NCI-H1930 (cell line): ENCODE results near the gene CFAP54.
"Not testable (repeated sequence)": the region's sequence is repeated elsewhere in the genome, so short reads cannot be mapped to it uniquely, and the experiment has no call there.

Experiments used
- DNase-seq, 2 experiments: peaks; one replicate each; lab custom pipeline; 2025; lab: John Stamatoyannopoulos, UW

CFAP54 gene, protein sequence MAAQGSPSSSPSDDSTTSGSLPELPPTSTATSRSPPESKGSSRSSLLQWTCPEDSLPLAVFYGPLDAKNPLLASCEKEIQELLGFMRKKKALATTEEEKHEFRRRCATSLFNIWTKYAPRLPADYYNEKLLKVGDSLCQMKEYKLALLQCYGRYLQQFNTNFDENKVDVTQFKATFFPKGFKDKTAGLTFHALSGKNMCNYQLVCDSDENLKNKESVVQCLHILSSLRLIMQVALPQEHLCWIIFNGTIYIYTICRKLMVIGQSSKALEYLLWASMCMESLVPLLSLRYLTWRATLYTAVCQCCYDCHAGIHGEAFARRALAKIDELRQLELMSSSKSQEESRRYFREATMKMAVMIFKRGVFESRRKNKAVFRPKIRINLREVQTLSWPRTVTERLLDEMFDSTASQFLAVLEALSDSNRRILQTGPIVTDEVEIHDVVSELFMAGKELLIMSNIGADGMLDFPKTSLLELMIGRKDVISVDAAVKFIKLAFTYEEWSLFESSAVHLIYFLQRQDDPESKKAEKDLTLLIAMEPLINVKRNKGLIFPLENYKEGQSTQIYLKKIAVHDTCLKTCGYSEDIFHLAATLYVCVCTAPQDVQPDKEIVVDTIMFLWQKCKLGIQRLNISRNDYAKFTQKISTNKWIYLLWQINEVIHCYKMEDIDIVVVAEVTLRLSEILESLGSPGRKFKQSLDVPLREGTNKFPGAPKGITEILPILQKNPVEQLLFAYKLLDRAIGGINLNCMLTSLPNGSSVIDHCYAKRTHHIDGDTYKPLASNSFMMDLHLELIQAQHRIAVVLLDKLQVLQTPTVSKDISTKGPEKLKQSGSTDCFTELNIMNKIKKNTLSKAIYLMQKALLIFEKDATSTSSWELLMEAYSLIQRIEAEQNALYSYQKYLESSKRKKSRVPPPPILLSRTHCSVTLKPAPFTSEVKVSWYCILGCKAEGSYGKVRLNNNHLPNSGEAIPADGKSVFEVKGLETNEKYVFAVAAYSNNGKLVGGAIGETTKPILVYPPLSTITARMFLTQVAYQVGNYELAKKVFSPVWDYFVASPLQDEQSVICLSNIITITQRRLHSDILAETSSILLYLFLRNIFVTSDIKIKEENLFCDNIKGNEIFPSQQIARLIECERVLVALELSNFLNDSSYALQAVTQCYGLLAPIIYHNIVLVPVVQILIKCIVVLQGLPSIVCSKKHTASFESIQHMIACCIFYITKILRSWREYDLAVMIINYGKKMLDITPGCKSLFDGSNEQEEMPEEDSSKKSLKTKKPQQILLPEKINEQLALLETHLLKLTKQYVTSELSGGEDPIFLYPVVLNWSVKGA (N-terminal part only)

DNA sequence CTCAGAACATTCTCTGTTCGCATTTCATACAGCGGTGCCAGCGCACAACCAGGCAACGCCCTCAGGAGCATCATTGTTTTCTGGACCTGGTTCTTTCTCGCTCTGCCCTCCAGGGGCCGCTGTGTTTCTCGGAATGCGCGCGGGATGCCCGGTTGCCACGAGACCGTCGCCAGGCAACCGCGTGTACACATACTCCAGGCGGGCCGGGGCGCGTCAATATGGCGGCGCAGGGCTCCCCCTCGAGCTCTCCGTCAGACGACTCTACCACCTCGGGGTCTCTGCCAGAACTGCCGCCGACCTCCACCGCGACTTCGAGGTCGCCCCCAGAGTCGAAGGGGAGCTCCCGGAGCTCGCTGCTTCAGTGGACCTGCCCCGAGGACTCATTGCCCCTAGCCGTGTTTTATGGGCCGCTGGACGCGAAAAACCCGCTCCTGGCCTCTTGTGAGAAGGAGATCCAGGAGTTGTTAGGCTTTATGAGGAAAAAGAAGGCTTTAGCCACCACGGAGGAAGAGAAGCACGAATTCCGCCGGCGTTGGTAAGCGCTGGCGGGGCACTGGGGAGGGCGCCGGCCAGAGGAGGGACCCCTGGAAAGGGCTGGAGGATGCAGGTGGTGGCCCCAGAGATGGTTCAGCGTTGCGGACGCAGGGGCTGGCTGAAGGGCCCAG is at the start of gene CFAP54:
Gene CFAP54, plus strand, starts transcription at position 186 of the 665 bp plus-strand sequence. Its CDS starts 33 bp downstream, at position 219.
- DNase-seq: peak; percentile 89 to 95

DNA sequence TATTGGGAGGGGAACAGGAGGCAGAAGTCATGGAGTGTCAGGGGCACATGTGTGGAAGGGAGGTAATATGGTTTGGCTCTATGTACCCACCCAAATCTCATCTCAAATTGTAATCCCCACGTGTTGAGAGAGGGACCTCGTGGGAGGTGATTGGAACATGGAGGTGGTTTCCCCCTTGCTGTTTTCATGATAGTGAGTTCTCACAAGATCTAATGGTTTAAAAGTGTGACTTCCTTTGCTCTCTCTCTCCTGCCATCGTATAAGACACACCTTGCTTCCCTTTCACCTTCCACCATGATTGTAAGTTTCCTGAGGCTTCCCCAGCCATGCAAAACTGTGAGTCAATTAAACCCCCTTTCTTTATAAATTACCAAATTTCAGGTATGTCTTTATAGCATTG is 47.6 kb upstream of the CFAP54 start:
- no peak for DNase-seq

DNA sequence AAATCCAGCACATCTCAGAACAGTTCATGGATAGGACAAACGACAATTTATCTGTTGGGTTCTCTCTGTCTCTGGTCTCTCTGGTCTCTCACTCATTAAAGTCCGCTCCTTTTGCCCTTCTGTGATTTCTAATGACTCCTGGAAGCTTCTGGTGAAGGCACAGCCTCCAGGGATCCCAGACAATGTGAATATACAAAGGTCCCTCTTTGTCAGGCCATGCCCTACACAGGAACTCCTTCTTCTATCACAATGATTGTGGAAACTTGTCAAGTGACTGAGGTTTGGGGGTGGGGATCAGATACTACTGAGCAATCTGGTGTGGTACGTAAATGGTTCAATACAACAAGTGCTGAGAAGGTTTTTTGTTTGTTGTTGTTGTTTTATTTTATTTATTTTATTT is 46.5 kb upstream of the CFAP54 start:
- DNase-seq: no peak

DNA sequence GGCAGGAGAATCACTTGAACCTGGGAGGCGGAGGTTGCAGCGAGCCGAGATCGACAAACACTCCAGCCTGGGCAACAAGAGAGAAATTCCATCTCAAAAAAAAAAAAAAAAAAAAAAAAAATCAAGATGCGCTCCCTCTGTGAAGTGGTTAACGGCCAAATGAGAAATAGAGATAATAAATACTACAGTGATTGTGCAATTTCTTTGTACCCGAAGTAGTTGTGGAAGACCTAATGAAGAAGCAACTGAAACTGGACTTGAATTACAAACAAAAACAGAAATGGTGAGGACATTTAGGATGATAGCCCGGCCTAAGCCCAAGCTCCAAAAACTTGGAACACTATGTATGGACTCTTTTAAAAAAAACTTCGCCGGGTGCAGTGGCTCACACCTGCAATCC is 45.0 kb upstream of the CFAP54 start:
- no peak for DNase-seq

DNA sequence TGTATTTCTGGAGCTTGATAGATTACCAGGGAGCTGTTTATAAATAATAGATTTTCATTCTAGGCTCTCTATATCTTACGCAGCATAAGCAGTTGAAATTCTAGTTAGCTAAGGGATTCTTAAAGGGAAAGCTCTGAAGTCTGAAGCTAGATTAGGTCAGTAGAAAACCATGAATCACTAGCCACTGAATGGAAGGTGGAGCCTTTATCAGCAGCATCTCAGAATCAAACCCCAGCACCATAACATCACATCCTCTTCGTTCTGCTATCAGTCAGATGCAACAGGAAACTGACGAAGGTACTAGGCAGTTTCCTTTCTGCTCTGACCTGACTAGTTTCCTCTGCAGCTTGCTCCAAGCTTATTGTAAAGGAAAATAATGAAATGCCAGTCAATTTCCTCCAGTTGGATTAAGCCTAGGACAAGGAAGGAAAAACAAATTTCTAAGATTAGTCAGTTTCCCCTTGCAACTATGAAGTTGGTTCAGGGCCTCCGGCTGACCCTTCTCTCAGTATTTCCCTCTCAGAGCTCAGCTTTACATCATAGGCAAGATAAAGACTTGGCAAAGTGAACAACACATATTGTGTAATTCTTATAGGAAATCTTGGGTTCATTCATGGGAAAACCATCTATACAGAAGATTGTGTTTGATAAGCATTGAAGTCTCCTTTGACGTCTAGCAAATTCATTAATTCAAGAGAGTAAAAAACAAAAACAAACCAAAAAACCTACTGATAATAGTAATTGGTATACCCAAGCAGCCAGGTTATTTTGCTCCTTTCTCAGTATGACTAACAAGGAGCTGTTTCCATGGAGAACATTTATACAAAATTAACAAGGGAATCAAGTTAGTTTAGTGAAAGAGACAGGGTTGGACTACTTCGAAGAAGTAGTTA is 43.4 kb upstream of the CFAP54 start:
- no peak for DNase-seq

DNA sequence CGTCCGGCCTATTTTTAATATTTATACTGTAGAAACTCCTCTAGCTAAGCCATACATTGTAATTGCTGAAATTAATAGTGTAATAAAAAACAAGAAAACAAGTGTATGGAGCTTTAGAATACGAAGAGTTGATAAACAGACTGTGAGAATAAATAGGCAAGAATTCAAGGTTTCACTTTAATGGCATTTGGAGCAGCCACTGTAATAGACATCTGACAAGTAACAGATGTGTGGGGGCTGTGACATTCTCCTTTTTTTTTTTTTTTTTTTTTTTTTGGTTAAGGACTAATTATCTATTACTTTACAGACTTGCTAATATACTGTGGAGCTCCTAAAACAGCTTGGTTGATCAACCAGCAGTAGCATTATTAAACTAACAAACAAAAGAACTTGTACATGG is 42.1 kb upstream of the CFAP54 start:
- DNase-seq: no peak

DNA sequence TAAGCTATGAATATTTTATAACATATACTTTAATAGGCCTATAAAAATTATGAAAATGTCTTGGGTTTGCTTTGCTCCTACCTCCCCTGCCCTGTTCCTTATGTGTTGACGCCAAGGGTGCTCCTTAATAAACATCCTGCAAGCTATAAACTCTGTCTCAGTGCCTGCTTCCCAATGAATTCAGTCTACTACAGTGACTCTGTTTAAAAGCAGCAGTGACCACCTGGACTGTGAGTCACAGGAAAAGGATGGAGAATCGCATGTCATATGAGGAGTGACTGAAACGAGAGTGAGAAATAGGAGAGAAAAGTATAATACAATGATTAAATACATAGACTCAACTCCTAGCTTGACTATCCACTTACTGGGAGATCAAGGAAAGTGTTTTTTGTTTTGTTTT is 41.1 kb upstream of the CFAP54 start:
- DNase-seq: no peak

DNA sequence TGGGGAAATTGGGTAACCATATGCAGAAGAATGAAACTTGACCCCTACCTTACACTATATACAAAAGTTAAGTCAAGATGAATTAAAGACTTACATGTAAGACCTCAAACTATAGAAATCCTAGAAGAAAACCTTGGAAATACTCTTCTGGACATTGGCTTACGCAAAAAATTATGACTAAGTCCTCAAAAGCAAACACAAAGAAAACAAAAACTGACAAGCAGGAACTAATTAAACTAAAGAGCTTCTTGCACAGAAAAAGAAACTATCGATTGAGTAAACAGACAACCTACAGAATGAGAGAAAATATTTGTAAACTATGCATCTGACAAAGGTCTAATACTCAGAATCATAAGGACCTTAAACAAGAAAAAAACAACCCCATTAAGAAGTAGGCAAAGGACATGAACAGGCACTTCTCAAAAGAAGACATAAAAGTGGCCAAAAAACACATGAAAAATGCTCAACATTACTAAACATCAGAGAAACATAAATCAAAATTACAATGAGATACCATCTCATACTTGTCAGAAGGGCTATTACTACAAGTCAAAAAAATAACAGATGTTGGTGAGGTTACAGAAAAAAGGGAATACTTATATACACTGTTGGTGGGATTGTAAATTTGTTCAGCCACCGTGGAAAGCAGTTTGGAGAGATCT is 37.0 kb upstream of the CFAP54 start:
- no peak for DNase-seq

DNA sequence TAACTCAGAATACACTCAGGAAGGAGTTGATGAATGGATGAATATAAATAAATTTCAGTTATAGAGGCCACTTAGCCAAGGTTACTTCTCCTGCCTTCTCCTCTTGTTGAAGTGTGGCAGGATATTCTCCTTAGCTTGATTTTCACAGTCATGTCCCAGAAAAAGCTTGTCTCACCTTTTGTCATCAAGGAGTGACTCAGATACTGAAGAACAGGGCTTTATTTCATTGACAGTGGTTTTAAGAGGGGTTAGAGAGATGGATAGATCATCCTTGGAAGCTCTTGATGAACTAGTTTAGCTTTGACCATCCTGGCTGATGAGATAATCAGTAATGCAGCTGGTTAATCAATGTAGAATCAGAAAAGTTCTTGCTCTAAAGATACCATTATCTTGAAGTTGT is 35.0 kb upstream of the CFAP54 start:
- DNase-seq: no peak

DNA sequence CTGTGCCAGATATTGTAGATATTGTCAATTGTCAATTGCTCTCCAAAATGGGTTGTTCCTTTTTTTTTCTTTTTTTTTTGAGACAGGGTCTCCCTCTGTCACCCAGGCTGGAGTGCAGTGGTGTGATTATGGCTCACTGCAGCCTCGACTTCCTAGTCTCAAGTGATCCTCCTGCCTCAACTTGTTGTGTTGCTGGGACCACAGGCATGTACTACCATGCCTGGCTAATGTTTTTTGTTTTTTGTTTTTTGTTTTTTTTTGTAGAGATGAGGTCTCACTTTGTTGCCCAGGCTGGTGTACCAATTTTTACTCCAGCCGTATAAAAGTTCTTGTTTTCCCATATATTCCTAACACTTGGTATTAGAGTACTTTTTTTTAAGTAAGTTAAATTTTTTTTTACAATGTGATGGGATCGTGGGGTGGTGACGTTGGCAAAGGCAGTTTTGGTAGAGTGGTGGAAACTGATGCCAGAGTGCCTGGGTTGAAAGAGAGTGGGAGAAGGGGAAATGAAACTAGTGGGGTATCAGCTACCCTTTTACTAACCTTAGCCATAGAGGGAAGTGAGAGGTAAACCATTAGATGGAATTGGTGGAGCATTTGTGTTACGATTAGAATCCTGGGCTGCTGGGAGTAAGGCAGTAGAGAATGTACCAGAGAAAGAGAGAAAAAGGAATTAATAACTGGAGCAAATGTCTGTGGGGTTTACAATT is 33.0 kb upstream of the CFAP54 start:
- DNase-seq: no peak

DNA sequence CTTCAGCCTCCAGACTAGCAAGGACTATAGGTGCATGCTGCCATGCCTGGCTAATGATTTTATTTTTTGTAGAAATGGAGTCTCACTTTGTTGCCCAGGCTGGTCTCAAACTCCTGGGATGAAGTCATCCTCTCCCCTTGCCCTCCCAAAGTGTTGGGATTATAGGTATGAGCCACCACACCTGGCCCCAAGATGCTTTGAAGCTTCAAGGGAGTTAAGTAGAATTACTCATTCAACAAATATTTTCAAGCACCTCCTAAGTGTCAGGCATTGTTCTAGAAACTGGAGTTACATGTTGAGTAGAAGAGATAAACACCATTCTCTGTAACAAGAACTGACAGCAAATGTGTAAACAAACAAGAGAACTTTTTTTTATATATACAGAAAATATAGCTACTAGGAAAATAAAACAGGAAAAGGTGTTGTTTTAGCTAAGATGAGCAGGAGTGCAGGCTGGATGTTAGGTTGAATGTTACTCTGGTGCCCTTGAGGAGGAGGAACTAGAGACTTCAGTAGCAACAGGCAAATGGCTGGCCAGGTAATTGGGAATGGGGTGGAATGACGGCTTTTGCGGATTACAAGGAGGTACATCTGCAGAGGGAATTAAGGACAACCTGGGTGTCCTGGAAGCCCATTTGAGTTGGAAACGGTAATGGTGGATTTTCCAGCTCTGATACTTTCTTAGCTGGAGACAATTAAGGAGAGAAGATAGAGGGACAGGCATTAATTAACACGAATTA is 32.0 kb upstream of the CFAP54 start:
- DNase-seq: no peak

DNA sequence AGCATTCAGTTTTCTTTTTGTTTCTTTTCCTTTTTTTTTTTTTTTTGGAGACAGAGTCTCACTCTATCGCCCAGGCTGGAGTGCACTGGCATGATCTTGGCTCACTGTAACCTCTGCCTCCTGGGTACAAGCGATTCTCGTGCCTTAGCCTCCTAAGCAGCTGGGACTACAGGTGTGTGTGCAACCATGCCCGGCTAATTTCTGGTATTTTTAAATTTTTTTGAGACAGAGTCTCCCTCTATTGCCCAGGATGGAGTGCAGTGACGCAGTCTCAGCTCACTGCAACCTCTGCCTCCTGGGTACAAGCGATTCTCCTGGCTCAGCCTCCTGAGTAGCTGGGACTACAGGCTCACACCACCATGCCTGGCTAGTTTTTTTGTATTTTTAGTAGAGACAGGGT is 30.1 kb upstream of the CFAP54 start:
- not testable (repeated sequence) for DNase-seq

DNA sequence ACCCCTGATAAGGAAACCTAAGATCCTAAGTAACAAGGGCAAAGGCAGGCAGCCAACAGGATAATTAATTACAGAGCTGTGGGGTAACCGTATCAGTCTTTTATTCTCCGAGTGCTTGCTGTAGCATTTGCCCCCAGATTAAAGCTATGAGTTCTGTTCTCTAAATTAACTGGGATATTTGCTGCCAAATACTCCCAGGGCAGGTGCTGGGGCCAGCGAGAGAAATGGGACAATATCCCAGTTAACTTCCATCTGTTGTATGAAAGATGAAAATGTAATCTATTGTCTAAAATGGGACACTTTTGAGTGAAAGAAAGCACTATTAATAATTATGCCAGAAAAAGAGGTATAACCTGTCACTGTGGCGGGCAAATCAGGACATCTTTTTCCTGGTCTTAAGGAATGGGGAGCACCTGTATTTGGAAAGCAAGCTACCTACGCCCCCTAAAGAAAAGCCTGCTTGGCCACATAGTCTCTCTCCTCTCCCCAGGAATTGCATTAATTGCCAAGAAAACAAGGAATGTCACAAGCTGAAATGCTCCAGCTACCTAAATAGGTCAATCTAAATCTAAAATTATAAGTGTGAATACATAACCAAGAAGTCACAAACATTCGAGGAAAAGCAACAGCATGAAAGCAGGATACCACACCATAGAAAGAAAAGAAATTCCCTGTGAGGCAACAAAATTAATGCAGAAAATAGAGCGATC is 26.7 kb upstream of the CFAP54 start:
- no peak for DNase-seq

DNA sequence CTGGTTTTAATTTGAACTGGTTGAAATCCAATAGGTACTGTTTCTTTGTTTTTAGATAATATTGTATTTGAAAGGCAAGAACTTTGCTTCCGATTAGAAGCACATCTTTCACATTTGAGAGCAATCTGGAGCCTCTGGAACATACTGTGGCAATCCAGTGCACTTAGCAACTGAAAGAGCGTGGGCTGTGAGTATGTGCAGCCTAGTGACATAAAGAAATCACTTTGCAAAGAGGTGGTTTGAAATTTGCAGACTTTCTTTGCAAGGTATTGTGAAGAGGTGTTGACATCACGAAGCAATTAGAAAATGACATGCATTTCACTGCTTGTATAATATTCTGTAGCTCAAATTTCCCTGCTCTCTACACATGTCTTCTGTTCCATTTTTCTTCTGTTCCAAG is 23.5 kb upstream of the CFAP54 start:
- no peak for DNase-seq

DNA sequence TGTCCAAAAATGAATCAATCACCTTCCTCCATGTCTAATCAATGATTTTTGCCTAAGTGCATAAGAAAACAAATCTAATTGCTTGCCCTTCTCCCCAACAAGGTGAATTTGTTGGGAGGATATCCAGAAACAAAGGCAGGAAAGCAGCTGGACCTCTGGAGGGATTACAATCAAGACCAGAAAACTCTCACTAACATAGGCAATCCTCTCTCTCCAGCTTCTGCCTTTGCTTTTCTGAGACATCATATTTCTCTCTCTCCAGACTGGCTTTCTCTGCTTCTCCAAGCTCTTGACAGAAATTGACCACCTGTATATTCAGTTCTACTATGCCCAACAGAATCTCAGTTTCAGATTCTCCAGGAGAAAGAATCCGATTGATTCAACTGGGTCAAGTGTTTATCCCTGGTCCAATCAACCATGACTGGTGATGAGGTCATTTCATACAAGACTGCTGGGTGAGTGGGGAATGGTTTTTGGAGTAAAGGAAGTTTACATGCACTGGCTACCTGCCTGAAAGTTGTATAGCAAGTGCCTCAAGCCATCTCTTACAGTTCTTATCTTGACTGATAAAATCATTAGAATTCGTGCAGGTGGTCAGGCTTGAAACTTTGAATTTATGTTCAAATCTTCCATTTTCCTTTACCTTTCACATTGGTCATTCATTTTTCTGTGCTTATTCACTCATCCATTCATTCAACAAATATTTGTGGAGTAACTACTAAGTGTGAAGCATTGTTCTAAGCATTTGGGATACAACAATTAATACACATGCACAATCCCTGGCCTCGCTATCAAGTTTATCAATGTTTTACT is 22.2 kb upstream of the CFAP54 start:
- DNase-seq: no peak

DNA sequence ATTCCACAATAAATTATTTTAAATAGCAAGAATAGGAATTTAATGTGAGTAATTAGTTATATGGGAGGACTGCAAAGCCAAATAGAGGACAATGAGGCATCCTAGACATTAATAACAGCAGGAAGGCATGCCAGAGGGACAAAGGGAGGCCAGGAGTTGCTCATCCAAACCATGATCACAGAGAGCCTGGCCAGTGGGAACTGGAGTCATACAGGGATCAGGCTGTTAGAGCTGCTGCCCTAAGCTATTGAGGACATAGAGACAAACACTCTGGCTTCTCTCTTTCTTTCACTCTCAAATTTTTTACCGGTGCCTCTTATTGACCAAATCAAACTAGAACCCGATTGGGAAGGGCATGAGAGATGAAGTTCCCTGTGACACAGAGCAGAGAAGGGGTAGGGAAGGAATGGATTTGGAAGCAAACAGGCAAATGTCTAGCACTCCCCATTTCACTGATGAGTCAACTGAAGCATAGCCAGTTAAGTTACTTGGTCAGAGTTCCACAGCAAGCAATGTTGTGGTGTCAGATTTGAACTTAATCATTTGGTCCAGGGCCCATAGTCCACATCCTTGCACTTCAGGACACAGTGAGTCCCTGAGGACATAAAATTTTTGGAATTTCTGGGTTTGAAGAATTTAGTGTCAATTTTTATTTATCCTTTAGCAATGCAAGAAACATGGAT is 17.9 kb upstream of the CFAP54 start:
- DNase-seq: no peak

DNA sequence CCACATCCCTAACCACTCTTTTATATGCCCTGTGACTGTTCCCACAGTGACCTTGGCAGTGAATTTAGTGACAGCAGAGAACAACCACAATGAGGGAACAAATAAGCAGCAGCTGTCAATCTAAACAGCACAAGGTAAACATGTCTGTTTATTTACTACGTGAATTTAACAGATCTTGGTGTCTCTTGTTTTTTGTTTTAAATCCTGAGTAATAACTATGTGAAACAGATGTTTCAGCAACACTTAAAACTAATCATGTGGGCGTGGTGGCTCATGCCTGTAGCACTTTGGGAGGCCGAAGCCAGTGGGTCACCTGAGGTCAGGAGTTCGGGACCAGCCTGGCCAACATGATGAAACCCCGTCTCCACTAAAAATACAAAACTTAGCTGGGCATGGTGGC is 17.0 kb upstream of the CFAP54 start:
- DNase-seq: no peak
